NCI-H69 (cell line): ENCODE results near the gene MUC5AC.
"Not testable (repeated sequence)": the region's sequence is repeated elsewhere in the genome, so short reads cannot be mapped to it uniquely, and the experiment has no call there.

ENCODE experiments used
- DNase-seq: peaks from one replicate; lab custom pipeline; 2025; lab: John Stamatoyannopoulos, UW

The MUC5AC gene

GRCh38 chr11:1237128-1237580 is 79.4 kb downstream of the MUC5AC start:
- no peak for DNase-seq

GRCh38 chr11:1237851-1238250 is 80.1 kb downstream of the MUC5AC start:
- no peak for DNase-seq

- no peak for DNase-seq
Measured at GRCh38 chr11:1238767-1239595, 81.2 kb downstream of the MUC5AC start.

GRCh38 chr11:1239596-1240205 is 81.9 kb downstream of the MUC5AC start:
- DNase-seq, result no peak

GRCh38 chr11:1240771-1241170 is 83.0 kb downstream of the MUC5AC start:
- no peak for DNase-seq

- DNase-seq, result no peak
Measured at GRCh38 chr11:1241706-1242105, 84.0 kb downstream of the MUC5AC start.

GRCh38 chr11:1242289-1242688 is 84.5 kb downstream of the MUC5AC start:
- no peak for DNase-seq

GRCh38 chr11:1242751-1243150 is 85.0 kb downstream of the MUC5AC start:
- DNase-seq, result not testable (repeated sequence)

- not testable (repeated sequence) for DNase-seq
Measured at GRCh38 chr11:1243521-1243920, 85.8 kb downstream of the MUC5AC start.

- DNase-seq, result not testable (repeated sequence)
Measured at GRCh38 chr11:1244557-1244956, 86.8 kb downstream of the MUC5AC start.

- not testable (repeated sequence) for DNase-seq
Measured at GRCh38 chr11:1245717-1246116, 88.0 kb downstream of the MUC5AC start.

- not testable (repeated sequence) for DNase-seq
Measured at GRCh38 chr11:1246301-1246700, 88.5 kb downstream of the MUC5AC start.

GRCh38 chr11:1247026-1247425 is 89.3 kb downstream of the MUC5AC start:
- DNase-seq, result not testable (repeated sequence)

GRCh38 chr11:1248951-1249350 is 91.2 kb downstream of the MUC5AC start:
- DNase-seq, result not testable (repeated sequence)

GRCh38 chr11:1250411-1250810 is 92.7 kb downstream of the MUC5AC start:
- not testable (repeated sequence) for DNase-seq
